GM21619 (cell line): ENCODE measurements around the gene PTCRA.
"Not testable (repeated sequence)": the region's sequence is repeated elsewhere in the genome, so short reads cannot be mapped to it uniquely, and the experiment has no call there.

ENCODE experiments used
- ATAC-seq: cut with Tn5 transposase; IDR thresholded peaks from one replicate; pipeline ENCODE4 v1.9.1; 2021; ENCODE audit not compliant: unreplicated experiment

PTCRA gene

GRCh38 chr6:42902429-42903263, 13.2 kb upstream of the PTCRA start:
- ATAC-seq: not testable (repeated sequence)

GRCh38 chr6:42904467-42904866, 11.4 kb upstream of the PTCRA start:
- ATAC-seq: no peak

- ATAC-seq: no peak
Observed at GRCh38 chr6:42907336-42907735, 8.5 kb upstream of the PTCRA start.

GRCh38 chr6:42909835-42910234, 6.0 kb upstream of the PTCRA start:
- ATAC-seq: no peak

- ATAC-seq: no peak
Observed at GRCh38 chr6:42911171-42912021, 4.5 kb upstream of the PTCRA start.

- ATAC-seq: no peak
Observed at GRCh38 chr6:42914546-42914945, 1.3 kb upstream of the PTCRA start.

- no peak for ATAC-seq
Observed at GRCh38 chr6:42916288-42916687, 435 bp downstream of the PTCRA start.

- ATAC-seq: no peak
Observed at GRCh38 chr6:42921801-42922200, 5.9 kb downstream of the PTCRA start.

GRCh38 chr6:42923666-42924065, 7.8 kb downstream of the PTCRA start:
- ATAC-seq: no peak

- ATAC-seq: no peak
Observed at GRCh38 chr6:42925248-42925857, 9.5 kb downstream of the PTCRA start.

GRCh38 chr6:42928986-42929820, 13.3 kb downstream of the PTCRA start, which contains the start of gene CNPY3:
Gene CNPY3 (plus strand): TSS chr6:42929480. CDS start chr6:42929571, 91 bp downstream.
- ATAC-seq: peak; percentile 66

GRCh38 chr6:42929821-42930360, 14.0 kb downstream of the PTCRA start:
- peak; percentile 44 for ATAC-seq

- no peak for ATAC-seq
Observed at GRCh38 chr6:42932412-42932811, 16.6 kb downstream of the PTCRA start.

- ATAC-seq: no peak
Observed at GRCh38 chr6:42933205-42933604, 17.4 kb downstream of the PTCRA start.

- no peak for ATAC-seq
Observed at GRCh38 chr6:42935322-42935721, 19.5 kb downstream of the PTCRA start.

- ATAC-seq: no peak
Observed at GRCh38 chr6:42936398-42936797, 20.5 kb downstream of the PTCRA start.

GRCh38 chr6:42937548-42938427, 21.9 kb downstream of the PTCRA start:
- ATAC-seq: no peak

GRCh38 chr6:42938428-42938796, 22.6 kb downstream of the PTCRA start:
- no peak for ATAC-seq
